H1 (cell line): ENCODE results near the gene EVI5. TPM values are rescaled to one million over a fixed set of nuclear protein-coding genes. Genes with fewer than 3 reads are reported as not detected.

ENCODE experiments used
- CTCF ChIA-PET: fragments of 300-600 bp; sonication (Branson Sonifier 250); formaldehyde crosslinking; loops from one replicate; lab custom pipeline; 2021; ENCODE audit not compliant: partially characterized antibody; lab: Charles Lee
- POLR2A ChIA-PET: fragments of 300-600 bp; sonication (Branson Sonifier 250); formaldehyde crosslinking; loops from one replicate; lab custom pipeline; 2021; ENCODE audit warnings: inconsistent platforms; ENCODE audit not compliant: partially characterized antibody; lab: Charles Lee
- DNase-seq, 2 experiments: peaks; one replicate each; pipeline versions ENCODE4 v3.0.0 to v3.0.0-alpha.2; 2010 to 2022; ENCODE audit warnings: low spot score in 2 of 2, low read depth in 1 of 2, mixed read lengths in 1 of 2
- FAIRE-seq: peaks from 2 replicates; lab custom pipeline; 2011; peaks lifted over from hg19 to GRCh38; lab: Jason Lieb, UNC
- H2AFZ ChIP-seq: 2 replicates; pipeline ENCODE4 v1.8.1; 2012; ENCODE audit warnings: low read length, inconsistent platforms
- H2AK5ac ChIP-seq: 2 replicates; pipeline ENCODE4 v1.6.1; 2013; ENCODE audit warnings: low read depth, low read length
- H2BK120ac ChIP-seq: replicated peaks from 2 replicates; pipeline ENCODE3; 2013; ENCODE audit warnings: low read depth, low read length, inconsistent platforms
- H2BK12ac ChIP-seq: 2 replicates; pipeline ENCODE4 v1.6.1; 2013; ENCODE audit warnings: low read depth, low read length
- H2BK15ac ChIP-seq: 2 replicates; pipeline ENCODE4 v1.6.1; 2013; ENCODE audit warnings: low read length
- H2BK20ac ChIP-seq: 2 replicates; pipeline ENCODE4 v1.6.1; 2013; ENCODE audit warnings: low read length
- H2BK5ac ChIP-seq: 2 replicates; pipeline ENCODE4 v1.6.1; 2013; ENCODE audit warnings: low read depth, low read length
- H3K14ac ChIP-seq: 2 replicates; pipeline ENCODE4 v1.6.1; 2013; ENCODE audit warnings: inconsistent platforms; ENCODE audit not compliant: insufficient read length
- H3K18ac ChIP-seq: 2 replicates; pipeline ENCODE4 v1.6.1; 2013; ENCODE audit warnings: low read length; ENCODE audit errors: extremely low read depth
- H3K23ac ChIP-seq: 2 replicates; pipeline ENCODE4 v1.6.1; 2013; ENCODE audit warnings: inconsistent platforms; ENCODE audit not compliant: insufficient read length
- H3K23me2 ChIP-seq: 2 replicates; pipeline ENCODE4 v1.6.1; 2013; ENCODE audit warnings: low read depth, low read length
- H3K27ac ChIP-seq: 2 replicates; pipeline ENCODE4 v1.6.1; 2011; ENCODE audit warnings: low read depth, low read length, inconsistent platforms
- H3K27me3 ChIP-seq, 4 experiments: replicated peaks in 1 of 4; 1 replicate in 1 of 4; 2 replicates in 3 of 4; pipeline versions ENCODE4 v1.6.1 to v1.8.1; 2011 to 2013; ENCODE audit warnings: low read length in 3 of 4, mild to moderate bottlenecking in 3 of 4, inconsistent platforms in 2 of 4, mixed read lengths in 2 of 4, moderate library complexity in 1 of 4; ENCODE audit not compliant: control insufficient read depth in 3 of 4, insufficient read depth in 3 of 4; ENCODE audit errors: extremely low read depth in 1 of 4
- H3K36me3 ChIP-seq, 4 experiments: 2 replicates each; pipeline versions ENCODE4 v1.6.1 to v1.8.1; 2011 to 2013; ENCODE audit warnings: mild to moderate bottlenecking in 4 of 4, low read length in 3 of 4, moderate library complexity in 2 of 4, control low read depth in 1 of 4, inconsistent platforms in 1 of 4; ENCODE audit not compliant: insufficient read depth in 4 of 4, control insufficient read depth in 2 of 4
- H3K4ac ChIP-seq: replicated peaks from 2 replicates; pipeline ENCODE3; 2013; ENCODE audit warnings: low read length, low read depth, mixed read lengths, inconsistent platforms; ENCODE audit not compliant: insufficient read length
- H3K4me1 ChIP-seq, 4 experiments: replicated peaks in 1 of 4; 1 replicate in 1 of 4; 2 replicates in 3 of 4; pipeline versions ENCODE4 v1.6.1 to v1.8.1; 2011 to 2013; ENCODE audit warnings: low read length in 3 of 4, inconsistent platforms in 2 of 4, mixed read lengths in 1 of 4; ENCODE audit not compliant: insufficient read depth in 4 of 4, control insufficient read depth in 3 of 4
- H3K4me2 ChIP-seq, 2 experiments: 2 replicates each; pipeline versions ENCODE4 v1.6.1 to v1.8.1; 2011 to 2013; ENCODE audit warnings: low read depth in 2 of 2, low read length in 2 of 2, control low read depth in 1 of 2, inconsistent platforms in 1 of 2, mild to moderate bottlenecking in 1 of 2; ENCODE audit not compliant: insufficient read depth in 1 of 2
- H3K4me3 ChIP-seq, 4 experiments: fragments of 200-600, 300-600 bp in 1 of 4; sonication (generic), shearing (Covaris generic), sonication (Bioruptor Twin) in 1 of 4; 2 replicates each; pipeline versions ENCODE4 v1.5.1 to v1.8.1; 2011 to 2016; ENCODE audit warnings: low read length in 4 of 4, low read depth in 3 of 4, control low read depth in 2 of 4, inconsistent platforms in 2 of 4, mild to moderate bottlenecking in 2 of 4, mixed read lengths in 1 of 4, moderate library complexity in 1 of 4; ENCODE audit not compliant: insufficient read depth in 2 of 4; ENCODE audit errors: extremely low read depth in 1 of 4
- H3K56ac ChIP-seq: replicated peaks from 2 replicates; pipeline ENCODE3; 2013; ENCODE audit warnings: low read depth, mild to moderate bottlenecking, mixed read lengths, low read length, inconsistent platforms; ENCODE audit not compliant: insufficient read length
- H3K79me1 ChIP-seq: 2 replicates; pipeline ENCODE4 v1.6.1; 2013; ENCODE audit warnings: low read depth, low read length, control low read depth
- H3K79me2 ChIP-seq, 2 experiments: 2 replicates each; pipeline versions ENCODE4 v1.6.1 to v1.8.1; 2012 to 2013; ENCODE audit warnings: low read length in 2 of 2, mild to moderate bottlenecking in 2 of 2, inconsistent platforms in 1 of 2; ENCODE audit not compliant: insufficient read depth in 2 of 2, control insufficient read depth in 1 of 2
- H3K9ac ChIP-seq, 4 experiments: replicated peaks in 1 of 4; 1 replicate in 1 of 4; 2 replicates in 3 of 4; pipeline versions ENCODE4 v1.6.1 to v1.8.1; 2011 to 2013; ENCODE audit warnings: low read depth in 3 of 4, low read length in 3 of 4, control low read depth in 2 of 4, mild to moderate bottlenecking in 2 of 4, moderate library complexity in 2 of 4, inconsistent platforms in 1 of 4; ENCODE audit errors: extremely low read depth in 1 of 4
- H3K9me3 ChIP-seq, 2 experiments: 2 replicates each; pipeline versions ENCODE4 v1.6.1 to v1.8.1; 2012 to 2013; ENCODE audit warnings: mild to moderate bottlenecking in 2 of 2, moderate library complexity in 2 of 2, control low read depth in 1 of 2, inconsistent platforms in 1 of 2, low read depth in 1 of 2, low read length in 1 of 2, mixed read lengths in 1 of 2; ENCODE audit not compliant: insufficient read depth in 2 of 2
- H4K20me1 ChIP-seq, 2 experiments: replicated peaks in 1 of 2; 2 replicates each; pipeline versions ENCODE3 to v1.8.1; 2011 to 2013; ENCODE audit warnings: inconsistent platforms in 2 of 2, low read length in 2 of 2, mild to moderate bottlenecking in 1 of 2; ENCODE audit not compliant: insufficient read depth in 2 of 2, control insufficient read depth in 1 of 2
- H4K5ac ChIP-seq: 2 replicates; pipeline ENCODE4 v1.6.1; 2013; ENCODE audit warnings: low read length, low read depth, mixed read lengths, inconsistent platforms; ENCODE audit not compliant: insufficient read length
- H4K8ac ChIP-seq: 2 replicates; pipeline ENCODE4 v1.8.0; 2013; ENCODE audit warnings: mild to moderate bottlenecking, moderate library complexity, low read length, inconsistent platforms; ENCODE audit not compliant: insufficient read depth; ENCODE audit errors: extremely low read depth
- H4K91ac ChIP-seq: replicated peaks from 2 replicates; pipeline ENCODE3; 2013; ENCODE audit warnings: low read length, mixed read lengths, inconsistent platforms; ENCODE audit not compliant: insufficient read length
- ASH2L ChIP-seq: fragments of 200-600, 300-600 bp; sonication (generic); IDR thresholded peaks from one replicate; pipeline ENCODE4 v1.7.1; 2017; ENCODE audit warnings: low read length
- ATF3 ChIP-seq: IDR thresholded peaks from 2 replicates; pipeline ENCODE4 v1.6.1; 2011; ENCODE audit warnings: low read depth, mild to moderate bottlenecking, low read length; ENCODE audit not compliant: insufficient read depth
- EZH2 ChIP-seq: fragments of 200-600 bp; sonication (generic); IDR thresholded peaks from 2 replicates; pipeline ENCODE4 v1.7.1; 2012; ENCODE audit warnings: low read depth, mild to moderate bottlenecking, moderate library complexity, low read length, inconsistent platforms; ENCODE audit not compliant: severe bottlenecking
- JUND ChIP-seq: IDR thresholded peaks from 2 replicates; pipeline ENCODE4 v1.6.1; 2011; ENCODE audit warnings: mild to moderate bottlenecking, improper control_type of control experiment, low read length
- PHF8 ChIP-seq: fragments of 200-600 bp; sonication (generic); conservative IDR thresholded peaks from 2 replicates; pipeline ENCODE4 v1.7.1; 2012; ENCODE audit warnings: low read depth, mild to moderate bottlenecking, inconsistent platforms, low read length, moderate library complexity
- RBBP5 ChIP-seq: IDR thresholded peaks from 2 replicates; pipeline ENCODE4 v1.7.1; 2012; ENCODE audit warnings: low read depth, mild to moderate bottlenecking, inconsistent platforms, low read length, moderate library complexity, borderline replicate concordance
- SIN3A ChIP-seq, 2 experiments: IDR thresholded peaks in 1 of 2; conservative IDR thresholded peaks in 1 of 2; 2 replicates each; pipeline ENCODE4 v1.6.1; 2011 to 2012; ENCODE audit warnings: low read length in 2 of 2, improper control_type of control experiment in 1 of 2, low read depth in 1 of 2, mild to moderate bottlenecking in 1 of 2
- SIRT6 ChIP-seq: IDR thresholded peaks from one replicate; pipeline ENCODE4 v1.7.1; 2012; ENCODE audit warnings: low read length, inconsistent platforms
- SP1 ChIP-seq: IDR thresholded peaks from 2 replicates; pipeline ENCODE4 v1.6.1; 2011; ENCODE audit warnings: low read depth, low read length
- WGBS, 2 experiments: shearing (Covaris generic) in 1 of 2; methylation state at CpG; one replicate each; pipeline versions ENCODE4 v1.1.6 to v1.1.7; 2013 to 2015; ENCODE audit warnings: low lambda C conversion rate in 2 of 2, mixed read lengths in 2 of 2, inconsistent platforms in 1 of 2, low coverage in 1 of 2, missing lambda C conversion rate in 1 of 2; ENCODE audit not compliant: insufficient replicate concordance in 2 of 2, insufficient coverage in 1 of 2, insufficient read length in 1 of 2; ENCODE audit errors: extremely low coverage in 1 of 2, missing lambda C conversion rate in 1 of 2; 5-methylcytosine and 5-hydroxymethylcytosine counted together
- polyA plus RNA-seq, 7 experiments: library from polyadenylated mRNA; depleted of rRNA in 3 of 7; stranded (reverse) in 5 of 7; unstranded in 2 of 7; fragments of >200 nt in 5 of 7; fragments of 200-250 nt in 2 of 7; gene quantifications; 1 replicate in 5 of 7; 2 replicates in 1 of 7; 4 replicates in 1 of 7; pipeline versions ENCODE4 v1.2.1 to v1.2.3, GENCODE V29; 2011 to 2013; ENCODE audit warnings: missing spikeins in 2 of 7, mixed read lengths in 2 of 7
- total RNA-seq: library from RNA; stranded (reverse); fragmentation: NEBNext Ultra II Directional; extraction: Animal tissue kit (Norgen Biotek cat#: 25700); gene quantifications from 2 replicates; pipeline ENCODE4 v1.2.1, GENCODE V29; 2021

EVI5 gene
- total and polyA plus RNA-seq, 2 of the 8 experiments (the other 6 are each of a cell fraction or from before 2014, with no cell fraction given), result 1.7 to 13.7 TPM

GRCh38 chr1:92556350-92556749 lies 228.6 kb downstream of the EVI5 start:
- no peaks in the 10 kb centered on the region for H3K9me3 ChIP-seq
- POLR2A ChIA-PET, result no interaction called here
- no peak overlapping the region for H3K56ac ChIP-seq
- 85% methylated on average over 1 of the region's 1 CpG; no CpG with 5 or more reads in 1 of the 2 experiments for WGBS, 2 experiments
- no peak overlapping the region for H4K5ac ChIP-seq
- H2BK120ac ChIP-seq, result no peak overlapping the region
- no peak overlapping the region for H3K18ac ChIP-seq
- no peak overlapping the region for H4K91ac ChIP-seq
- no peak overlapping the region for H2BK12ac ChIP-seq
- FAIRE-seq (no peak), DNase-seq (no peak)
- no peak overlapping the region for H3K4ac ChIP-seq
- no peak overlapping the region for H4K8ac ChIP-seq
- CTCF ChIA-PET, result interaction anchor here (0.6 kb wide), 1 partner anchor 193 kb away, joined by 3 read pairs; no protein-coding TSS in a partner anchor
- no peak overlapping the region for H2BK15ac ChIP-seq
- TF ChIP-seq RBBP5, result no peak
- no peak for TF ChIP-seq JUND
- no peak for TF ChIP-seq SP1
- TF ChIP-seq ATF3, result no peak
- TF ChIP-seq ASH2L, result no peak
- TF ChIP-seq PHF8, result no peak
- no peak for TF ChIP-seq SIRT6
- TF ChIP-seq SIN3A (conservative IDR thresholded peaks at IDR 0.05 in 1 of 2, IDR thresholded peaks at IDR 0.05 in 1 of 2; ENCODE audit: low read depth in 1 of 2, low read length in 2 of 2), result no peak
- no peak for TF ChIP-seq EZH2
- no peak overlapping the region for H2BK5ac ChIP-seq
- no peaks in the 10 kb centered on the region for H3K27me3 ChIP-seq
- no peaks in the 10 kb centered on the region for H3K36me3 ChIP-seq
- no peaks in the 10 kb centered on the region for H3K79me2 ChIP-seq
- H3K4me1 ChIP-seq, result no peaks in the 10 kb centered on the region
- no peak overlapping the region for H3K4me3 ChIP-seq
- no peak overlapping the region for H3K9ac ChIP-seq
- H3K4me2 ChIP-seq, result no peak overlapping the region
- H2BK20ac ChIP-seq, result no peak overlapping the region
- H2AFZ ChIP-seq, result no peak overlapping the region
- no peak overlapping the region for H3K14ac ChIP-seq
- no peaks in the 10 kb centered on the region for H3K23me2 ChIP-seq
- no peak overlapping the region for H2AK5ac ChIP-seq
- no peak overlapping the region for H3K23ac ChIP-seq
- H4K20me1 ChIP-seq, result no peaks in the 10 kb centered on the region
- H3K27ac ChIP-seq, result no peak overlapping the region
- no peaks in the 10 kb centered on the region for H3K79me1 ChIP-seq
